GM10266 (cell line): Measurements from ENCODE around the gene FLT3LG.
"Not testable (repeated sequence)": the region's sequence is repeated elsewhere in the genome, so short reads cannot be mapped to it uniquely, and the experiment has no call there.

Experiments used
- DNase-seq: peaks from one replicate; pipeline ENCODE4 v3.0.0; 2012; ENCODE audit errors: extremely low spot score
- CTCF ChIP-seq: IDR thresholded peaks from 2 replicates; pipeline ENCODE4 v1.5.1; 2012; ENCODE audit warnings: mild to moderate bottlenecking, low read depth; ENCODE audit not compliant: control insufficient read depth, insufficient read depth; ENCODE audit errors: missing control alignments

Gene FLT3LG

GRCh38 chr19:49465371-49465770 lies 8.6 kb upstream of the FLT3LG start:
- no peak for TF ChIP-seq CTCF

DNA sequence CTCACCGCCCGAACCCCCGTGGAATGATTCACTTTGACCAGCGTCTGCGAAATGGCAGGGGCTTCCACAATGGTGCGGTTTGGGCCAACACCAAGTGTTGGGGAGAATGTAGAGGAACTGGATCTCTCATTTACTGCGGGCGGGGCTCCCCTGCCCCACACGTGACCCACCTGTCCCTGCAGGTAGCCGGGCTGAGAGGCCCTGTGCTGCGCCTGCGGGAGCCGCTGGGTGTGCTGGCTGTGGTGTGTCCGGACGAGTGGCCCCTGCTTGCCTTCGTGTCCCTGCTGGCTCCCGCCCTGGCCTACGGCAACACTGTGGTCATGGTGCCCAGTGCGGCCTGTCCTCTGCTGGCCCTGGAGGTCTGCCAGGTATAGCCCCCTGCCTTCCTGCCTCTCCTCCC lies 5.8 kb upstream of the FLT3LG start:
- DNase-seq, result no peak
- TF ChIP-seq CTCF, result no peak

More at GRCh38 chr19:49465371-49465770, 8.6 kb upstream of the FLT3LG start:
- no peak for DNase-seq

DNA sequence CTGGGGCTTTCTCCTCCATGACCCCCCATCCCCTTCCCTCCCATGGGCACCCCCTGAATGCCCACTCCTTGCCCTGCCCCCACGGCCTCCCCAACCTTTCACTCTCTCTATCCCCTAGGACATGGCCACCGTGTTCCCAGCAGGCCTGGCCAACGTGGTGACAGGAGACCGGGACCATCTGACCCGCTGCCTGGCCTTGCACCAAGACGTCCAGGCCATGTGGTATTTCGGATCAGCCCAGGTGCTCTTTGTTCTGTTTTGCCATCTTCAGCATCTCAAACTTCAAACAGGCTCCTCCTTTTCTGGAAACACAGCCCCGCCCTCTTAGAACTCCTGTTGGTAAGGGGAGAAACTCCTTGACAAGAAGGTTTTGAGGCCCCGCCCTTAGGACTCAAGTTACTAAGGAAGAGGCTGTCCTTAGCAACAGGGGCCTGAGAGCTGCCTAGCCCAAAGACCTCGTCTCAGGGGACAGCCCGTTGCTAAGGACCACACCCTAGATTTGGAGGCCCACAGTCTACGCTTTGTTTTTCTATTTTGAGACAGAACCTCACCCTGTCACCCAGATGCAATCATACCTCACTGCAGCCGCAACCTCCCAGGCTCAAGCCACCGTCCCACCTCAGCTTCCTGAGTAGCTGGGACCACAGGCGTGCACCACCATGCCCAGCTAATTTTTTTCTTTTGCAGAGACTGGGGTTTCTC lies 5.1 kb upstream of the FLT3LG start:
- TF ChIP-seq CTCF, result no peak
- DNase-seq, result peak; percentile 94

DNA sequence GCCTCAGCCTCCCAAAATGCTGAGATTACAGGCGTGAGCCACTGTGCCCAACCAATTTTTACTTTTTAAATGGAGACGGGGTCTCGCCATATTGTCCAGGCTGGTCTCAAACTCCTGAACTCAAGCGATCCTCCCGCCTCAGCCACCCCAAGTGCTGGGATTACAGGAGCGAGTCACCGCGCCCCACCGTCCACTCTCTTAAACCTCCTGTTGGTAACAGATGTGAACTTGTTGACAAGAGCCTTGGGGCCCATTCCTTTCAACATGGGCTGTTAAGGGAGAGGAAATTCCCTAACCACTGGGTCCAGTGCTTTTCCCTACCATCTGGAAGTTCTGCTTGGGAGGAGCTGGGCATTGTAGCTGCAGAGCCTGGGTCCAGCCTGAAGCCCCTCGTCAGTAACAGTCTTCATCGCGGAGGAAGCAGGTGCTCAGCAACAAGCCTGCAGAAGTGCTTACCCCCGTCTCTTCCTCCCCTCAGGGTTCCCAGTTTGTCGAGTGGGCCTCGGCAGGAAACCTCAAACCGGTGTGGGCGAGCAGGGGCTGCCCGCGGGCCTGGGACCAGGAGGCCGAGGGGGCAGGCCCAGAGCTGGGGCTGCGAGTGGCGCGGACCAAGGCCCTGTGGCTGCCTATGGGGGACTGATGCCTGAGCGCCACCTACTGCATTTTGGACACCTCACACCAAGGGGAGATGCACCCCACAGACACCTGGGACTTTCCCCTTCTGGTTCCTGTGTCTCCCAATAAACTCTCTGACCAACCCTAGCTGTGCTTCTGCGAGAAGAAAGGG lies 4.0 kb upstream of the FLT3LG start:
- peak; percentile 89 for DNase-seq

DNA sequence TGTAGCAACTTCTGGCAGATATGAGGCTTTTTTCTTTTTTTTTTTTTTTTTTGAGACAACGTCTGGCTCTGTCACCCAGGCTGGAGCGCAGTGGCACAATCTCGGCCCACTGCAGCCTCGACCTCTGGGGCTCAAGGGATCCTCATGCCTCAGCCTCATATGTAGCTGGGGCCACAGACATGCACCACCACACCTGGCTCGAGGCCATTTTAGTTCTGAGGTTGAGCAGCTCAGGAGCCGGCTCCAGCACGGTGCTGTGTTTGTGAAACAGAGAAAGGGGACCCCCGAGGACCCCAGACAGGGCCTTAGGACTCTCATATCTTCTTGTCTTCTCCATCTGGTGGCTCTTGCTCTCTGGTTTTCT lies 3.4 kb upstream of the FLT3LG start:
- DNase-seq, result no peak
- no peak for TF ChIP-seq CTCF

More for the DNA sequence above, 4.0 kb upstream of the FLT3LG start:
- peak; percentile 88 for TF ChIP-seq CTCF

- DNase-seq, result no peak
- no peak for TF ChIP-seq CTCF
These were observed 1.1 kb upstream of the FLT3LG start for GRCh38 chr19:49472936-49473335.

DNA sequence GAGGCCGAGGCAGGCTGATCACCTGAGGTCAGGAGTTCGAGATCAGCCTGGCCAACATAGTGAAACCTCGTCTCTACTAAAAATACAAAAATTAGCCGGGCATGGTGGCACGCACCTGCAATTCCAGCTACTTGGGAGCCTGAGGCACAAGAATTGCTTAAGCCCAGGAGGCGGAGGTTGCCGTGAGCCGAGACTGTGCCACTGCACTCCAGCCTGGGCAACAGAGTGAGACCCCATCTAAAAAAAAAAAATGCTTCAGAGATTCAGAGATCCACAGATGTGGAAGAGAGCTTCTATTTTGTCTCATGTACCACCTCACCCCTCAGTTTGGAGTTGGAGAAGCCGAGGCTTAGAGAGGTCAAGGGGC lies 531 bp upstream of the FLT3LG start:
- not testable (repeated sequence) for DNase-seq
